Measurements from ENCODE around the gene ST3GAL4.

ST3GAL4 gene

DNA sequence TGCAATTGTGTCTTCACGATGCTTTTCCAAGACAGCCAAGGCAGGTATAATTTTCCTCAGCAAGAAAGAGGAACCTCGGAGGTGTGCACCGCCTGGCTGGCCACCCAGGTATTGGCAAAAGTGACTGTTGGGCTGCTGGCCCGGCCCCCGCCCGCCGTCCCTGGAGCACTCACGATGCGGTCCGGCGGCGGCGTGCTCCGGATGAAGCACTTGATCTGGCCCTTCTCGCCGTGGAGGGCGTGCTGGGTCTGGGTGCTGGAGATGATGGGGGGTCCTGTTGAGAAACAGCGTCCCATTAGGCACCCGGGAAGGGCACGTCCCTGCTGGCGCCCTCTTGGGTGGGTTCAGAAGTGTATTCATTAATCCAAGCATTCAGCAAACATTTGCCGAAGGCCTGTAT lies 84.8 kb downstream of the ST3GAL4 start:
- no peak for DNase-seq (ENCODE audit: low read depth in 2 of 3, low spot score in 1 of 3)

DNA sequence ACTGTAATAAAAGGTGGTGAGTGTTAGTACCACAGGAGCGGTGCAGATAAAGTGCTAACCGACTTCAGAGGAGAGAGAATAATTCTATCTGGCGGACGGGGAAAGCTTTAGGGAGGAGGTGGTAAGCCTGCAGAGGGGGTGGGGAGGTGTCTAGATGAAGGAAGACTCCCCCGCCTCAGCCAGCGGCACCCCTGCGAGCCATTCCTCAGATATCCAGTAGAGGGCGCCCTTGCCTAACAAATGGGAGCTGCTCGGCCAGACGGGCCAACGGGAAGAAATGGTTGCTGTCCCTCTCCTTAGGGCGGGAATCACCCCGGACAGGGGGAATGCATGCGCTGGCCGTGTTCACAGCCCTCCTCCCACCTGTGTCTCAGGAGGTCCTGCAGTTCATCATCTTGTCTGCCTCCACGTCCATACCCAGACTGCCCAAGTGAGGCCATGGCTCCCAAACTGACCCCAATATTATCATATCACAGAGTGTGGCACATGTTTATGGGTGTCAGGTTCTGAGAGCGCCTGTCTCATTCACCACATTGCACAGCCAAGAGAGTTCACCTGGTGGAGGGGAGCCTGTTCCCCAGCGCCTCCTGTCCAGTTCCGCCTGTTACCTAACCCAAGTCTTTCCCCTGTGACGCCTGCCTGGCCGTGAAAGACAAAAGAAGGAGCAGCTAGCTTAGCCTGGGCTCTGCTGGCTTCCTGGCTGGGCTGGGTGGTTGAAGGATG lies 85.5 kb downstream of the ST3GAL4 start:
- DNase-seq (ENCODE audit: low read depth in 2 of 3, low spot score in 1 of 3), result peak; percentile 62 to 84 (median 64)

DNA sequence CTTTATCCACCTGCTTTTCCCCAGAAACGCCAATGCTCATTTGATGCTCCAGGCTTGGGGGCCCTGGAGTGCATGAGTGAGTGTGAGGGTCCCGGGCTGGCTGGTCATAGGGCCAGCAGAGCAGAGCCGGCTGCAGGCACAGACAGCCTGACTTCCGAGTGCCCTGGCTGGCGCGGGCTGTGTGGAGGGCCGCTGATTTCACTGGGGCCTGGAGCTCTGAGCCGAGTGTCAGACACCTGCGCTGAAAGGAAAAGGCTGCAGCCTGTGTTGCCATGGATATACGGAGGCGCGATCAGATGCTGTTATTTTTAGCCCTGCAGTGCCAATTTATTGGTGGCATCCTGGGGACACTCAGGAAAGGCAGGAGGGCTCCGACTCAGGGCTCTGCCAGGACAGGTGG lies 87.6 kb downstream of the ST3GAL4 start:
- no peak for DNase-seq (ENCODE audit: low read depth in 2 of 3, low spot score in 1 of 3)

DNA sequence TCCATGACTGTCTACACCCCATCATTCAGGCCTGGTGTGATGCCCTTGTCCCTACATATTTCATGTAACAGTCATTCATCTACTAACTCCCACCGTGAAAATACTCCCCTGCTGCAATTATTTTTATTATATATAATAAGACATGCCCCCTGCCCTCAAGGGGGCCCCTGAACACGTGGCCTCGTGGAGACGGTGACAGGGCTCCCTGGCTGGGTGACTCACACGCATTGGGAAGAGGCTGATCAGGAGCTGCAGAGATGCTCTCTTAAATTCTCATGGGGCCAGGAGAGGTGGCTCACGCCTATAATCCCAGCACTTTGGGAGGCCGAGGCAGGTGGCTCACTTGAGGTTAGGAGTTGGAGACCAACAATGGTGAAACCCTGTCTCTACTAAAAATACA lies 88.6 kb downstream of the ST3GAL4 start:
- DNase-seq (ENCODE audit: low read depth in 2 of 3, low spot score in 1 of 3), result no peak

DNA sequence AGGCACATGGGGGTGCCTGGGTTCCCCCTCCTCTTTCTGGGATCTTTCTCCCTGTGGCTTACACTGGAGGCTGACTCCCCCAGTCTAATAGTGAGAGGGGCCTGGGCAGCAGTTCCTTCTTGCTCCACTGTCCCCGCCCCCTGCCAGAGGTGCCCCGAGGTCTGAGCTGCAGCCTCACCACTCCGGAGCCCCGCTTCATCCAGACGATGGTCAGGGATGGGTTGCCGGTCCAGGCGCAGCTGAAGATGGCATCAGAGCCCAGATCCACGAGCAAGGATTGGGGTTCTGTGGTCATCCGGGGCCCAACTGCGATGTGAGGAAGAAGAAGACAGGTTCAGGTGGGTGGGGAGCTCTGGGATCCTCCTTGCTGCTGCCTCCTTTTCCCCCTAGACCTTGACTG lies 91.1 kb downstream of the ST3GAL4 start:
- no peak for DNase-seq (ENCODE audit: low read depth in 2 of 3, low spot score in 1 of 3)

DNA sequence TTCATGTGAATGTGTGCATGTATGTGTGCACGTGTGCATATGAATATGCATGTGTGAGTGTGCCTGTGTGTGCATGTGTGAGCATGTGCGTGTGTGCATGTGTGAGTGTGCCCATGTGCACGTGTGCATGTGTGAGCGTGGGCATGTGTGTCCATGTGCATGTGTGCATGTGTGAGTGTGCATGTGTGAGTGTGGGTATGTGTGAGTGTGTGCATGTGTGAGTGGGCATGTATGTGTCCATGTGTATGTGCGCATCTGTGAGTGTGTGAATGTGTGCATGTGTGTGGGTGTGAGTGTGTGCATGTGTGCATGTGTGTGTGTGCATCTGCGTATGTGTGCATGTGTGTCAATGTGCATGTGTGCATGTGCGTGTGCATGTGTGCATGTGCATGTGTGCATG lies 94.7 kb downstream of the ST3GAL4 start:
- no peak for DNase-seq (ENCODE audit: low read depth in 2 of 3, low spot score in 1 of 3)

DNA sequence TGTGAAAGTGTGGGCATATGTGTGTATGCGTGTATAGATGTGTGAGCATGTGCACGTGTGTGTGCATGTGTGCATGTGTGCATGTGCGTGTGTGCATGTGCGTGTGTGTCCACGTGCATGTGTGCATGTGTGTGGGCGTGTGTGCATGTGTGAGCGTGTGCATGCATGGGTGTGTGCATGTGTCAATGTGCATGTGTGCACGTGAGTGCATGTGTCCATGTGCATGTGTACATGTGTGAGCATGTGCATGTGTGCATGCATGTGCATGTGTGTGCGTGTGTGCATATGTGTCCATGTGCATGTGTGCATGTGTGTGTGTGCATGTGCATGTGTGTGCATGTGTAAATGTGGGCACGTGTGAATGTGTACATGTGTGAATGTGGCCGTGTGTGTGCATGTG lies 95.3 kb downstream of the ST3GAL4 start:
- DNase-seq (ENCODE audit: low read depth in 2 of 3, low spot score in 1 of 3), result no peak

DNA sequence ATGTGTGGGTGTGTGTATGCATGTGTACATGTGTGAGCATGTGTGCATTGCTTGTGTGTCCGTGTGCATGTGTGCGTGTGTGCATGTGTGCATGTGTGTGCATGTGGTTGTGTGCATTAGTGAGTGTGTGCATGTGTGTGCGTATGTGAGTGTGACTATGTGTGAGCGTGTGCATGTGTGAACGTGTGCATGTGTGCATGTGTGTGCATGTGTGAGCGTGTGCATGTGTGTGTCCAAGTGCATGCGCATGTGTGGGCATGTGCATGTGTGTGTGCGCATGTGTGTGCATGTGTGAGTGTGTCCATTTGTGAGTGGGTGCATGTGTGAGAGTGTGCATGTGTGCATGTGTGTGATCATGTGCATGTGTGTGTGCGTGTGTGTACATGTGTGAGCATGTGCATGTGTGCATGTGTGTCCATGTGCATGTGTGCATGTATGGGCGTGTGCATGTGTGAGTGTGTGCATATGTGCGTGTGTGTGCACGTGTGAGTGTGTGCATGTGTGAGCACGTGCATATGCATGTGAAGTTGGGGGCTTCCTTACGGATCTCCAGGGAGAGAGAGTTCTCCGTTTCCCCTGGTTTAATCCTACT lies 95.8 kb downstream of the ST3GAL4 start:
- DNase-seq (ENCODE audit: low read depth in 2 of 3, low spot score in 1 of 3), result no peak

DNA sequence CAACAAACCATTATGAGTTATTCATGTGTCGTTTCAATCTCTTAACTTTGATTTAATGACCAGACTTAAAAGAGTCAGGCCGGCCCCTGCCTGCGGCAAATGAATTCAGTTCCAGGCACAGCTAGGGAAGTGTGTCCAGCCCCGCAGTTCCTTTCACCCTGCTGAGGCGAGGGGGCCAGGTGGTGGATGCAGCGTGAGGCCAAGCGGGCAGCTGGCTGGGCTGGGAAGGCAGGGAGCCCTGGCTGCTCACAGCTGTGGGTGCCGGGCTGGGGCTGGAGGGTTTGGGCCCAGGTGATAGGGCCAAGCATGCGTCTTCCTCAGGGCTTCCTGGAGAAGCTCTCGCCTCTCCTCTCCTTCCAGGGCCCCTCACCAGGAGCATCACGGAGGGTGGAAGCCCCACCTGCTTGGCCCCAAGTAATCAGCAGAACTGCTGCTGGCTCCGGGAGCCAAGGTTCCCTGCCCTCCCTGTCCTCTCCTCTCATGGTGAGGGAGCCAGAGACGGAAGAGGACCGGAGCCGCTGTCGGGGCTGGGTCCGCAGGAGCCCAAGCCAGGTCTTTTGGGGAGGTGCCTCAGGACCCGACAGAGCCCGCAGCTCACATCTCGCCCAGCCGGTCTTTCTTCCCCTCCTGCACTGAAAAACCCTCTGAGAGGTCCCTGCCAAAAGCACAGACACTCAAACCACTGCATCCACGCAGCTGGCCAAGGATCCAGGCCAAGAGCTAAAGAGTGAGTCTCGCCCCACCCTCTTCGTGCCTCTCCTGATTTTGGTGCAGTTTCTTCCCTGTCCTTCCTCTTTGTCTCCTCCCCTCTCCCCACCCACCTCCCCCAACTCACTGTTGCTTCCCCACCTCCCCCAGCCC lies 97.0 kb downstream of the ST3GAL4 start:
- DNase-seq (ENCODE audit: low read depth in 2 of 3, low spot score in 1 of 3), result no peak

DNA sequence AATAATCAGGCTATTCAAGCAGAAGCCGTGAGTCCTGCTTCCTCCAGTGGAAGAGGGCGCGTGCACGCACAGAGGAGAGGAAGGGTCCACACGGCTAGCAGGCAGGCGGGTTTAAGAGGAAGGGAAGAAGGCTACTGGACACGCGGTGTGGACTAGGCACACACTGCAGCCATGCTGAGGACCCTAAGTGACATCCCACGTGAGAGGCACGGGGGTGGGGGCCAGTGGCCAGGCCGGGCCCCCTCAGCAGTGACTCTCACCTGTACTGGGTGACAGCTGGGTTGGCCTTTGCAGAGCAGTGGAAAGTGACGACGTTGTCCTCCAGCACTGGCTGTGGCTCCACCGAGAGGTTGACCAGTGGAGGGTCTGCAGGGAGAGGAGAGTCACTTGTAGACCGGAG lies 100.6 kb downstream of the ST3GAL4 start:
- DNase-seq (ENCODE audit: low read depth in 2 of 3, low spot score in 1 of 3), result no peak

DNA sequence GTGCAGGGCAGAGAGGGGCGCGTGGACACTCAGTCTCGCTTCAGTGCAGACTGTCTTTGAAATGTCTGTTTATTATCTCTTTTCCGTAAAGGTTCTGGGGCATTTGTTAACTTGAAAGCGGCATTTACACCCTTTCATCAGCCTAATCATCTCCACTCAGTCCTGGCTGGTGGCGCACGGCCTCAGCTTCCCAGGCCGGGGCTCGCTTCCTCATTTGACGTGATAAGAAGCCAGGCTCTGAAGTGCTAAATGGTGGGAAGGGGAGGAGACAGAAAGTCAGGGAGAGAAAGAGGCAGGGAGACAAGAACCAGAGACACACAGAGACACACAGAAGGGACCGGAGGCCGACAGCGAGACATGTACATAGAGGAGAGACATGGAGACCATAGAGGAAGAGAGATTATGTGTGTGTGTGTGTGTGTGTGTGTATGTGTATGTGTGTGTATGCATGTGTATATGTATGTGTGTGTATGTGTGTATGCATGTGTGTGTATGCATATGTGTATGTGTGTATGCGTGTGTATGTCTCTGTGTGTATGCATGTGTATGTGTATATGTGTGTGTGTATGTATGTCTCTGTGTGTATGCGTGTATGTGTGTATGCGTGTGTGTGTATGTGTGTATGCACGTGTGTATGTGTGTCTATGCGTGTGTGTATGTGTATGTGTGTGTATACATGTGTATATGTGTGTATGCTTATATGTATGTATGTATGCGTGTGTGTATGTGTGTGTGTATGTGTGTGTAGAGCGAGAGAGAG lies 101.5 kb downstream of the ST3GAL4 start:
- DNase-seq (ENCODE audit: low read depth in 2 of 3, low spot score in 1 of 3), result no peak

DNA sequence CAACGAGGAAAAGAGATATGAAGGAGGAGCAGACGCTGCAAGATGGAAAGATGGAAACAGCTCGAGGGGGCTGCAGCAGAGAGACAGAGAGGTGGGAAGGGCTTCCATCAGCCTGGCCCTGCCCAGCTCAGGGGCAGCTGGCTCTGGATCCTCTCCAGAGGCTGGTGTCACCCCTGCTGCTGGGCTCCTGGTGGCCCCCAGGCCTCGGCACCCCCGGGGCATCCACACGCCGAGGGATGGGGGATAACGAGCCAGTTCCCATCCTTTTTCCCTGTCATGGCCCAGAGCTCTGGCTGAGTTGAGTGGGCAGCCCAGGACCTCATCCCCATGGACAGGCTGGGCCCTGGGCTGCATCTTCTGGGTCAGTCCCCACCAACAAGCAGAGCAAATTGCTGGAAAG lies 102.3 kb downstream of the ST3GAL4 start:
- no peak for DNase-seq (ENCODE audit: low read depth in 2 of 3, low spot score in 1 of 3)

DNA sequence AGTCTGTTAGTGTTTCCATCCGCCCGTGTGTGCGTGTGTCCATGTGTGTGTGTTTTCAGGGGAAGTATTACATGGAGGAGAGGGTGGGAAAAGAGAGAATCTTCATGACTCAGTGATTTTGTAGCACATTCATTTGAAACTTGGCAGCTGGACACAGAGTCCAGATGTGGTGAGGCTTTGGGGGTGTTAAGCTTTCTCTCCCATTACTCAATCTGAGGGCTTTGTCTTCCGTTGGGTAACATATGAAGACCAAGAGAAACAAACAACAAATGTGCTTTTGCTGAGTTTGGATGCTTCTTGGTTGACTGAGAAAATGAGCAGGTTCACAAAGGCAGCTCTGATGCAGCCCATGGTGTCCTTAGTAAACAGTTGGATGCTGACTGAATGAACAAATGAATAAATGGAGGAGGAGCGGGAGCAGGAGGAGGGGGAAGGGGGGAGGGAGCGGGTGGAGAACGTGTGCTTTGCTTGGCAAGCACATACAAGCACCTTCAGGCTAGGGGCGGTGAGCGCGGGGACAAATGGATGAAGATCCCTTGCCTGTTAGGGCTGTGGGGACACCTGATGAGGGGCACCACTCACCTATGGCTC lies 104.3 kb downstream of the ST3GAL4 start:
- DNase-seq (ENCODE audit: low read depth in 2 of 3, low spot score in 1 of 3), result no peak

DNA sequence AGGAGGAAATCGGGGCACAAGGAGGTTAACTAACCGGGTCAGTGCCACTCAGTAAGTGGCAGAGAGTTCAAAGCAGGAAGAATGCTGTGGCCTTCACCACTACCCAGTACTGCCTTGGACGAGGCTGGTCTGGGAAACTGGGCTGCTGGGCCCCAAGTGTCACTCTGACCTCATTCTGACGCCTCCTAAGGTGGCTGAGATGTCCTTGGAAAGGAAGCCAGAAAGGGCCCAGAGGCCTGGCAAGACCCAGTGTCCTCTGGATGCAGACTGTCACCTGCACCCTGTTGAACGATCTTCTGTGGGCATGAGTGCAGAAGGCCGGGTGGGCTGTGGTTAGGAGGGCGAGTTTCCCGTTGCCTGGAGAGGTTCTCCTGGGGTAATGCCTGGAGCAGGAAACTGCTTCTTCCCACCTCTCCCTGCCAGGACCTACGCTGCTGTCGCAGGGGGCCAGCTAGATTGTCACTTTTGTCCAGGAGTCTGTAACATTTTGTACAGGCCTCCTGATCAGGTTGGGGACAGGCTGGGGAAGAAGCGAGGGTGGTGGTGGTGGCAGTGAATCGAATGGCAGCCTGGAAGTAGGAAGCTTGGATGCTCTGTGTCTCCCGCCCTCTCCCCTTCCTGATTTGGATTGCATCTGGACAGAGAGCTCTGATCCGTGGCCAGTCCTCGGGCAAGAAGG lies 105.1 kb downstream of the ST3GAL4 start:
- DNase-seq (ENCODE audit: low read depth in 2 of 3, low spot score in 1 of 3), result no peak

DNA sequence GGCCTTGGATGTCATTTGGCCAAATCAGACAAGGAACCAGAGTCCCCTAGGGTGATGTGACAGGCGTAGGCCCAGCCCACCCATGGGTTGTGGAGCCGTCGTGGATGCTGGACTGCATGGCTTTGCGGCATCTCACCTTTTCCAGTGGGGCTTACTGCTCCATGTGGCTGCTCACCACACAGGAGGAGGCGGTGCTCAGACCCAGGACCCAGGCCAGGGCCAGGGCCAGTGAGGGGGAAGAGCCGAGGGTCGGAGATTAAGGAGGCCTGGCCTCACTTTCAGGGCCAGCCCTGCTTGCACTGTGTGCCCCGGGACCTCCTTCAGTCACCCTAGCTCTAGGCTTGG lies 105.6 kb downstream of the ST3GAL4 start:
- no peak for DNase-seq (ENCODE audit: low read depth in 2 of 3, low spot score in 1 of 3)

DNA sequence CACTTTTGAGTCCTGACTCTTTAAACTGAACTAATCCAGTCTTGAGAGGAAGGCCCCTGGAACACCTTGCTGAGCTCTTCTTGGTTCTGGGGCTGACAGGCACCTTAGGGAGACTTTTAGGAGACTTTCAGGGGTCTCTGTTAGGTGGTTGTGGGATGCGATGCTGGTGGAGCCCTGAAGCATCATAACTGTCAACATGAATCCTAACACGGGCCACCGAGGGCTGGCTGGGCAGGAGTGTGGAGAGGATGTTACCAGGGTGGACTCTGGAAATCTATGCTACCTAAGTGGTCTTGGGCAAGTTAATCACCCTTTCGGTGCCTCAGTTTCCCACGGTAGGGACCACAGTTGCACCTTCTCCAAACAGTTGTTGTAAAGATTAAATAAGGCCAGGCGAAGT lies 106.5 kb downstream of the ST3GAL4 start:
- DNase-seq (ENCODE audit: low read depth in 2 of 3, low spot score in 1 of 3), result no peak

DNA sequence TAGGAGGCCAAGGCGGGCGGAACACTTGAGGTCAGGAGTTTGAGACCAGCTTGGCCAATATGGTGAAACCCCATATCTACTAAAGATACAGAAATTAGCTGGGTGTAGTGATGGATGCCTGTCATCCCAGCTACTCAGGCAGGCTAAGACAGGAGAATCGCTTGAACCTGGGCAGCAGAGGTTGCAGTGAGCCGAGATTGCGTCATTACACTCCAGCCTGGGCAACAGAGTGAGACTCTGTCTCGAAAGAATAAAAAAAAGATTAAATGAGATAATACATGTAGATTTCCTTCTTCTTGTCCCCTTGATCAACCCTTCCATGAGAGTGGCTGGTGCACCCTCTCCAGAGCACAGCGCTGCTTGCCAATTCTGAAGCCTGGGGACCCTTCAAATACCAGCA lies 106.9 kb downstream of the ST3GAL4 start:
- no peak for DNase-seq (ENCODE audit: low read depth in 2 of 3, low spot score in 1 of 3)

Measured in stimulated activated CD4-positive, alpha-beta T cell treated with anti-CD3 and anti-CD28 coated beads, Interleukin-12 subunit alpha, Interleukin-12 subunit beta, amount 100 ng/mL, for 48 hours (primary cell).